HepG2 (cell line): Measurements from ENCODE around the gene VAV2. TPM values are rescaled to one million over a fixed set of nuclear protein-coding genes. Genes with fewer than 3 reads are reported as not detected.
A peak's percentile ranks its signal among the peaks of the same experiment; 100 is the strongest.

Source experiments
- AGO2 ChIP-seq: fragments of 200-400 bp; formaldehyde crosslinking; optimal IDR thresholded peaks from 2 replicates; pipeline ENCODE3; 2017; ENCODE audit warnings: mild to moderate bottlenecking, low read depth, low read length, moderate library complexity
- E2F5 ChIP-seq: sonication (generic); formaldehyde crosslinking; conservative IDR thresholded peaks from 2 replicates; pipeline ENCODE4 v1.4.0; 2020; ENCODE audit warnings: missing genetic modification reagents
- GABPA ChIP-seq, 2 experiments: IDR thresholded peaks; 2 replicates each; pipeline ENCODE4 v1.6.1; 2011 to 2016; ENCODE audit warnings: low read depth in 2 of 2, low read length in 1 of 2, missing biosample characterization in 1 of 2, missing genetic modification characterization in 1 of 2
- HMG20A ChIP-seq: IDR thresholded peaks from 2 replicates; pipeline ENCODE4 v1.6.1; 2016; ENCODE audit warnings: borderline replicate concordance
- HNF4G ChIP-seq, 2 experiments: sonication (generic) in 1 of 2; formaldehyde crosslinking in 1 of 2; IDR thresholded peaks; 2 replicates each; pipeline versions ENCODE4 v1.4.0 to v1.6.1; 2011 to 2020; ENCODE audit warnings: borderline replicate concordance in 2 of 2, low read depth in 2 of 2, mild to moderate bottlenecking in 2 of 2, low read length in 1 of 2, missing genetic modification reagents in 1 of 2, moderate library complexity in 1 of 2
- MXD3 ChIP-seq: IDR thresholded peaks from 2 replicates; pipeline ENCODE4 v1.6.1; 2016; ENCODE audit warnings: mild to moderate bottlenecking, missing biosample characterization, missing genetic modification reagents
- PHF8 ChIP-seq: sonication (generic); formaldehyde crosslinking; IDR thresholded peaks from 2 replicates; pipeline ENCODE4 v1.5.0; 2020; ENCODE audit warnings: missing genetic modification reagents
- RBFOX2 ChIP-seq: fragments of 200-400 bp; formaldehyde crosslinking; IDR thresholded peaks from 2 replicates; pipeline ENCODE4 v1.6.1; 2017; ENCODE audit warnings: low read depth, mild to moderate bottlenecking, low read length
- SP2 ChIP-seq: sonication (generic); formaldehyde crosslinking; IDR thresholded peaks from 2 replicates; pipeline ENCODE4 v1.5.1; 2020; ENCODE audit warnings: mild to moderate bottlenecking, missing genetic modification reagents
- TOE1 ChIP-seq: sonication (generic); formaldehyde crosslinking; IDR thresholded peaks from 2 replicates; pipeline ENCODE4 v1.4.0; 2020; ENCODE audit warnings: mild to moderate bottlenecking, missing genetic modification reagents
- YEATS2 ChIP-seq: sonication (generic); formaldehyde crosslinking; IDR thresholded peaks from 2 replicates; pipeline ENCODE4 v1.4.0; 2020; ENCODE audit warnings: missing genetic modification reagents, borderline replicate concordance
- ZBTB1 ChIP-seq: sonication (generic); formaldehyde crosslinking; IDR thresholded peaks from 2 replicates; pipeline ENCODE4 v1.4.0; 2020; ENCODE audit warnings: missing genetic modification reagents, borderline replicate concordance
- ZBTB2 ChIP-seq: sonication (generic); formaldehyde crosslinking; IDR thresholded peaks from 2 replicates; pipeline ENCODE4 v1.8.0; 2022; ENCODE audit warnings: low read depth, missing genetic modification reagents
- ZNF263 ChIP-seq: sonication (generic); formaldehyde crosslinking; IDR thresholded peaks from 2 replicates; pipeline ENCODE4 v1.4.0; 2020; ENCODE audit warnings: missing genetic modification reagents
- ZNF546 ChIP-seq: sonication (generic); formaldehyde crosslinking; conservative IDR thresholded peaks from 2 replicates; pipeline ENCODE4 v1.8.1; 2023; ENCODE audit warnings: mild to moderate bottlenecking, missing genetic modification reagents
- ZNF564 ChIP-seq: sonication (generic); formaldehyde crosslinking; IDR thresholded peaks from 2 replicates; pipeline ENCODE4 v1.8.1; 2023; ENCODE audit warnings: mild to moderate bottlenecking, missing genetic modification reagents
- ZNF639 ChIP-seq: conservative IDR thresholded peaks from 2 replicates; pipeline ENCODE4 v1.6.1; 2018; ENCODE audit warnings: missing genetic modification reagents
- ZNF800 ChIP-seq: sonication (generic); formaldehyde crosslinking; IDR thresholded peaks from 2 replicates; pipeline ENCODE4 v1.4.0; 2020; ENCODE audit warnings: missing genetic modification reagents
- ZNF816 ChIP-seq: sonication (generic); formaldehyde crosslinking; IDR thresholded peaks from 2 replicates; pipeline ENCODE4 v1.8.0; 2022; ENCODE audit warnings: missing genetic modification reagents, mild to moderate bottlenecking, borderline replicate concordance
- polyA plus RNA-seq, 8 experiments: library from polyadenylated mRNA; depleted of rRNA in 3 of 8; stranded (reverse) in 7 of 8; unstranded in 1 of 8; fragments of >200 nt; fragmentation: Illumina TruSeq in 4 of 8; extraction: Trizol in 4 of 8; gene quantifications; 2 replicates each; pipeline versions ENCODE4 v1.2.1 to v1.2.3, GENCODE V29; 2011 to 2016; ENCODE audit warnings: low read depth in 4 of 8, missing spikeins in 1 of 8, mixed read lengths in 1 of 8; ENCODE audit not compliant: insufficient read depth in 1 of 8
- total RNA-seq, 5 experiments: library from RNA; depleted of rRNA; stranded (reverse); fragments of >200 nt; fragmentation: Illumina TruSeq; extraction: Trizol; gene quantifications; 2 replicates each; pipeline ENCODE4 v1.2.3, GENCODE V29; 2016; ENCODE audit warnings: low read depth in 1 of 5
- TF ChIP-seq, protein P1 (sequence below): sonication (generic); formaldehyde crosslinking; conservative IDR thresholded peaks from 2 replicates; pipeline ENCODE4 v1.8.0; 2022; ENCODE audit warnings: missing genetic modification reagents

Gene VAV2
- total and polyA plus RNA-seq, 2 of the 13 experiments (the other 11 are each of a cell fraction or from before 2014, with no cell fraction given), result 22.5 to 22.9 TPM

GRCh38 chr9:133991964-133992779 is at the start of gene VAV2 (continued):
- peak; percentile 75 for TF ChIP-seq ZNF263 (CRISPR knock-in tag)
- no peak for TF ChIP-seq GABPA (IDR thresholded peaks at IDR 0.05; ENCODE audit: low read depth, low read length)
- no peak for TF ChIP-seq GABPA (CRISPR knock-in tag; IDR thresholded peaks at IDR 0.05; ENCODE audit: low read depth)
- peak; percentile 56; the same call in 1 of the 2 replicates for TF ChIP-seq HNF4G (IDR thresholded peaks at IDR 0.05; ENCODE audit: borderline replicate concordance, low read depth, low read length)
- no peak; the same call in 1 of the 2 replicates for TF ChIP-seq HNF4G (CRISPR knock-in tag; IDR thresholded peaks at IDR 0.05; ENCODE audit: borderline replicate concordance, low read depth)
- no peak for TF ChIP-seq ZNF564
- TF ChIP-seq, protein P1, sequence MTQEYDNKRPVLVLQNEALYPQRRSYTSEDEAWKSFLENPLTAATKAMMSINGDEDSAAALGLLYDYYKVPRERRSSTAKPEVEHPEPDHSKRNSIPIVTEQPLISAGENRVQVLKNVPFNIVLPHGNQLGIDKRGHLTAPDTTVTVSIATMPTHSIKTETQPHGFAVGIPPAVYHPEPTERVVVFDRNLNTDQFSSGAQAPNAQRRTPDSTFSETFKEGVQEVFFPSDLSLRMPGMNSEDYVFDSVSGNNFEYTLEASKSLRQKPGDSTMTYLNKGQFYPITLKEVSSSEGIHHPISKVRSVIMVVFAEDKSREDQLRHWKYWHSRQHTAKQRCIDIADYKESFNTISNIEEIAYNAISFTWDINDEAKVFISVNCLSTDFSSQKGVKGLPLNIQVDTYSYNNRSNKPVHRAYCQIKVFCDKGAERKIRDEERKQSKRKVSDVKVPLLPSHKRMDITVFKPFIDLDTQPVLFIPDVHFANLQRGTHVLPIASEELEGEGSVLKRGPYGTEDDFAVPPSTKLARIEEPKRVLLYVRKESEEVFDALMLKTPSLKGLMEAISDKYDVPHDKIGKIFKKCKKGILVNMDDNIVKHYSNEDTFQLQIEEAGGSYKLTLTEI, result no peak
- peak; percentile 27; the same call in 1 of the 2 replicates for TF ChIP-seq MXD3 (CRISPR knock-in tag)
- no peak for TF ChIP-seq SP2 (CRISPR knock-in tag)
- TF ChIP-seq ZNF816 (CRISPR knock-in tag), result 0 out of 2 replicates have a peak, but pooled peaks have one; percentile 50
- no peak for TF ChIP-seq TOE1 (CRISPR knock-in tag)
- TF ChIP-seq ZBTB1, result no peak
- peak; percentile 55; the same call in 1 of the 2 replicates for TF ChIP-seq PHF8 (CRISPR knock-in tag)
- TF ChIP-seq ZNF639 (CRISPR knock-in tag), result no peak
- peak; percentile 82 for TF ChIP-seq RBFOX2
- 0 out of 2 replicates have a peak, but pooled peaks have one; percentile 38 for TF ChIP-seq ZNF800 (CRISPR knock-in tag)
- no peak for TF ChIP-seq HMG20A
- TF ChIP-seq ZNF546 (CRISPR knock-in tag), result no peak
- 0 out of 2 replicates have a peak, but pooled peaks have one; percentile 28 for TF ChIP-seq E2F5
- TF ChIP-seq AGO2, result peak; percentile 80
- no peak for TF ChIP-seq YEATS2
- 0 out of 2 replicates have a peak, but pooled peaks have one; percentile 32 for TF ChIP-seq ZBTB2 (CRISPR knock-in tag)
